ENCODE measurements around the gene MAP4K5. TPM values are rescaled to one million over a fixed set of nuclear protein-coding genes. Genes with fewer than 3 reads are reported as not detected.
A peak's percentile ranks its signal among the peaks of the same experiment; 100 is the strongest.

The MAP4K5 gene
- total RNA-seq, 1 donor: 134 TPM

DNA sequence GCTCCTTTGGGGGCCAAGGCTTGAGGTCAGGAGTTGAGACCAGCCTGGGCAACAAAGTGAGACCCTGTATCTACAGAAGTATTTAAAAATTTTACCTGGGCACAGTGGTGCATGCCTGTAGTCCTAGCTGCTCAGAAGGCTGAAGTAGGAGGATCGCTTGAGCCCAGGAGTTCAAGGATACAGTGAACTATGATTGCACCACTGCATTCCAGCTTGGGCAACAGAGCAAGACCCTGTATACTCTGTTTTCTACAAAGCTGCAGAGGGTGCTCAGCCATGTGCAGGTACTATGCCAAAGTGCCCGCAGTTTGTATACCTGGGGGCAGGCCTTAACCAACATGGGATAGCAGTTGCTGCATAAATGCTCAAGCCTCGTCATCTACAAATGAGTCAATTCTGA, 108.8 kb downstream of the MAP4K5 start:
- no peaks in the 10 kb centered on the region for H3K27me3 ChIP-seq (ENCODE audit: insufficient read depth, low read length)
- TF ChIP-seq, protein P1, sequence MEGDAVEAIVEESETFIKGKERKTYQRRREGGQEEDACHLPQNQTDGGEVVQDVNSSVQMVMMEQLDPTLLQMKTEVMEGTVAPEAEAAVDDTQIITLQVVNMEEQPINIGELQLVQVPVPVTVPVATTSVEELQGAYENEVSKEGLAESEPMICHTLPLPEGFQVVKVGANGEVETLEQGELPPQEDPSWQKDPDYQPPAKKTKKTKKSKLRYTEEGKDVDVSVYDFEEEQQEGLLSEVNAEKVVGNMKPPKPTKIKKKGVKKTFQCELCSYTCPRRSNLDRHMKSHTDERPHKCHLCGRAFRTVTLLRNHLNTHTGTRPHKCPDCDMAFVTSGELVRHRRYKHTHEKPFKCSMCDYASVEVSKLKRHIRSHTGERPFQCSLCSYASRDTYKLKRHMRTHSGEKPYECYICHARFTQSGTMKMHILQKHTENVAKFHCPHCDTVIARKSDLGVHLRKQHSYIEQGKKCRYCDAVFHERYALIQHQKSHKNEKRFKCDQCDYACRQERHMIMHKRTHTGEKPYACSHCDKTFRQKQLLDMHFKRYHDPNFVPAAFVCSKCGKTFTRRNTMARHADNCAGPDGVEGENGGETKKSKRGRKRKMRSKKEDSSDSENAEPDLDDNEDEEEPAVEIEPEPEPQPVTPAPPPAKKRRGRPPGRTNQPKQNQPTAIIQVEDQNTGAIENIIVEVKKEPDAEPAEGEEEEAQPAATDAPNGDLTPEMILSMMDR (IDR thresholded peaks at IDR 0.05; ENCODE audit: extremely low read depth, low read depth, low read length): no peak
- no peak overlapping the region for H3K4me2 ChIP-seq (ENCODE audit: insufficient read depth, low read length)
- H4K20me1 ChIP-seq (ENCODE audit: insufficient read depth, low read length): no peaks in the 10 kb centered on the region
- H3K27ac ChIP-seq (ENCODE audit: low read depth, low read length): no peak overlapping the region
- H3K4me3 ChIP-seq (ENCODE audit: insufficient read depth, low read length): no peak overlapping the region
- H3K36me3 ChIP-seq (ENCODE audit: insufficient read depth, low read length): peaks cover 45% of the 10 kb centered on the region
- H3K79me2 ChIP-seq (ENCODE audit: insufficient read depth, low read length): no peaks in the 10 kb centered on the region
- DNase-seq (ENCODE audit: insufficient read length, low spot score, missing footprints): no peak
- H3K4me1 ChIP-seq (ENCODE audit: insufficient read depth, low read length): peaks cover 10% of the 10 kb centered on the region
- H3K9me3 ChIP-seq (ENCODE audit: low read depth, low read length): no peaks in the 10 kb centered on the region
- H2AFZ ChIP-seq (ENCODE audit: low read length): no peak overlapping the region

DNA sequence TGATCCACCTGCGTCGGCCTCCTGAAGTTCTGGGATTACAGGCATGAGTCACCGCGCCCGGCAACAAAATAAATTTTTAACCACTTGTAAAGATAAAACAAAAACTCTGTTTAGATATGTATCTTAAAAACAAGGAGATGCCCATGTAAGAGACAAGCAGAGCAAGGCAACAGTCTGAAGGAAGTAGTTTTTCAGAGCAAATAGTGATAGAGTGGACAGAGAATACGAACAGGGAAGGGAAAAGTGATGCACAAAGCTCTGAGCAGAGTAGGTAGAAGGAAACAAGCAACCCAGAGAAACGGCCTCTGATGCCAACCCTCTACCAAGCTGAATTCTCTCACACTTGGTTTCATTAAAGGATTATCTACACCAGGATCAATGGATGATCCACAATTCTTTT, 110.9 kb downstream of the MAP4K5 start:
- Histone ChIP-seq H3K9me3 (ENCODE audit: low read depth, low read length) (no peaks in the 10 kb centered on the region), H3K36me3 (ENCODE audit: insufficient read depth, low read length) (peaks cover 47% of the 10 kb centered on the region), H2AFZ (ENCODE audit: low read length) (no peak overlapping the region), H3K27ac (ENCODE audit: low read depth, low read length) (no peak overlapping the region), H4K20me1 (ENCODE audit: insufficient read depth, low read length) (no peaks in the 10 kb centered on the region), H3K4me1 (ENCODE audit: insufficient read depth, low read length) (peaks cover 16% of the 10 kb centered on the region), H3K27me3 (ENCODE audit: insufficient read depth, low read length) (no peaks in the 10 kb centered on the region), H3K4me3 (ENCODE audit: insufficient read depth, low read length) (no peak overlapping the region), H3K4me2 (ENCODE audit: insufficient read depth, low read length) (no peak overlapping the region), H3K79me2 (ENCODE audit: insufficient read depth, low read length) (no peaks in the 10 kb centered on the region)
- TF ChIP-seq, protein P1 (IDR thresholded peaks at IDR 0.05; ENCODE audit: extremely low read depth, low read depth, low read length): no peak
- DNase-seq (ENCODE audit: insufficient read length, low spot score, missing footprints): no peak

DNA sequence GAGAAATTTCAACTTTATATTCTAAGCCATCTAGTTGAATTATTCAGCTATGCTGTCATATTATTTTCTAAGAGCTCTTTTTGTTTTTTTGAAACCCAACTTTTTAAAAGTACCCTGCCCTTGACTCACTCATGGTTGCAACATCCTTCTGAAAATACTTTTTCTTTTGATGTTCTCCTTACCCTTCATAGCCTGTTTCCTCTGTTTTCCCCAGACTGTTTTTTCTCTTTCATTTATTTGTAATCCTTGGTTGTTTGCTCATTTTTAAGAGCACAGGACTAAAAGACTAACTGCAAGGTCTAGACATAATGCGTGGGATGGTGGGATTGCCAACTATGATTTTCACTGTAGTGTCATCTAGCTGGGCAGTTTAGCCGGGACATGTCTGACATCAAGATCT, 114.5 kb downstream of the MAP4K5 start:
- Histone ChIP-seq H2AFZ (ENCODE audit: low read length) (no peak overlapping the region), H4K20me1 (ENCODE audit: insufficient read depth, low read length) (no peaks in the 10 kb centered on the region), H3K36me3 (ENCODE audit: insufficient read depth, low read length) (peaks cover 36% of the 10 kb centered on the region), H3K79me2 (ENCODE audit: insufficient read depth, low read length) (no peaks in the 10 kb centered on the region), H3K9me3 (ENCODE audit: low read depth, low read length) (no peaks in the 10 kb centered on the region), H3K27me3 (ENCODE audit: insufficient read depth, low read length) (no peaks in the 10 kb centered on the region), H3K4me1 (ENCODE audit: insufficient read depth, low read length) (peaks cover 8% of the 10 kb centered on the region), H3K4me3 (ENCODE audit: insufficient read depth, low read length) (no peak overlapping the region), H3K4me2 (ENCODE audit: insufficient read depth, low read length) (peak overlapping the region; percentile 12), H3K27ac (ENCODE audit: low read depth, low read length) (peak overlapping the region; percentile 42)
- TF ChIP-seq, protein P1 (IDR thresholded peaks at IDR 0.05; ENCODE audit: extremely low read depth, low read depth, low read length): no peak
- peak; percentile 34 for DNase-seq (ENCODE audit: insufficient read length, low spot score, missing footprints)

DNA sequence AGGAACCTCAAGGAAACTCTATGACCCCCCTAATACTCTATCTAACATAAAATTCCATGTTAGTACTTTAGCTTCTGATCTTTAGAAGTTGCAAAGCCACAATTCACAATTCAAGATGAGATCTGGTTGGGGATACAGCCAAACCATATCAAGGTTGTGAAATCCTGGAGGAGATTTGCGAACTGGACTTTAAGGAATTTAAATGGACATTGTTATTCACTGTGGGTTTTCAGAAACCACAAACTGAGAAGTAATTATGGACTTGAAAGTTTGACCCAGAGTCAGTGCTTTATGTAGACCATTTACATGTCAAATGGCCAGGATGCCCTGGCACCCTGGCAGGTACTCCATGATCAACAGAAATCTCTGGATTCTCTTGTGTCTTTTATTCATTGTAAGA, 121.4 kb downstream of the MAP4K5 start:
- H3K27ac ChIP-seq (ENCODE audit: low read depth, low read length): no peak overlapping the region
- H3K4me1 ChIP-seq (ENCODE audit: insufficient read depth, low read length): peaks cover 17% of the 10 kb centered on the region
- H3K4me2 ChIP-seq (ENCODE audit: insufficient read depth, low read length): no peak overlapping the region
- peaks cover 6% of the 10 kb centered on the region for H4K20me1 ChIP-seq (ENCODE audit: insufficient read depth, low read length)
- H3K36me3 ChIP-seq (ENCODE audit: insufficient read depth, low read length): no peaks in the 10 kb centered on the region
- no peak overlapping the region for H2AFZ ChIP-seq (ENCODE audit: low read length)
- H3K4me3 ChIP-seq (ENCODE audit: insufficient read depth, low read length): no peak overlapping the region
- DNase-seq (ENCODE audit: insufficient read length, low spot score, missing footprints): peak; percentile 80
- no peaks in the 10 kb centered on the region for H3K79me2 ChIP-seq (ENCODE audit: insufficient read depth, low read length)
- H3K27me3 ChIP-seq (ENCODE audit: insufficient read depth, low read length): no peaks in the 10 kb centered on the region
- no peaks in the 10 kb centered on the region for H3K9me3 ChIP-seq (ENCODE audit: low read depth, low read length)
- TF ChIP-seq, protein P1 (IDR thresholded peaks at IDR 0.05; ENCODE audit: extremely low read depth, low read depth, low read length): no peak

Measured in osteoblast (primary cell).